ENCODE results near the gene DNAJC19.

- no peak for TF ChIP-seq POLR2A (IDR thresholded peaks at IDR 0.05)
- TF ChIP-seq, protein P1, sequence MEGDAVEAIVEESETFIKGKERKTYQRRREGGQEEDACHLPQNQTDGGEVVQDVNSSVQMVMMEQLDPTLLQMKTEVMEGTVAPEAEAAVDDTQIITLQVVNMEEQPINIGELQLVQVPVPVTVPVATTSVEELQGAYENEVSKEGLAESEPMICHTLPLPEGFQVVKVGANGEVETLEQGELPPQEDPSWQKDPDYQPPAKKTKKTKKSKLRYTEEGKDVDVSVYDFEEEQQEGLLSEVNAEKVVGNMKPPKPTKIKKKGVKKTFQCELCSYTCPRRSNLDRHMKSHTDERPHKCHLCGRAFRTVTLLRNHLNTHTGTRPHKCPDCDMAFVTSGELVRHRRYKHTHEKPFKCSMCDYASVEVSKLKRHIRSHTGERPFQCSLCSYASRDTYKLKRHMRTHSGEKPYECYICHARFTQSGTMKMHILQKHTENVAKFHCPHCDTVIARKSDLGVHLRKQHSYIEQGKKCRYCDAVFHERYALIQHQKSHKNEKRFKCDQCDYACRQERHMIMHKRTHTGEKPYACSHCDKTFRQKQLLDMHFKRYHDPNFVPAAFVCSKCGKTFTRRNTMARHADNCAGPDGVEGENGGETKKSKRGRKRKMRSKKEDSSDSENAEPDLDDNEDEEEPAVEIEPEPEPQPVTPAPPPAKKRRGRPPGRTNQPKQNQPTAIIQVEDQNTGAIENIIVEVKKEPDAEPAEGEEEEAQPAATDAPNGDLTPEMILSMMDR (IDR thresholded peaks at IDR 0.05), result no peak
These were observed 19.7 kb upstream of the DNAJC19 start for GRCh38 chr3:181009225-181009624.

All from esophagus squamous epithelium (tissue), 4 donors.